Tibial artery (tissue), 4 donors: Measurements from ENCODE around the gene NCAM1.
"Not testable (repeated sequence)": the region's sequence is repeated elsewhere in the genome, so short reads cannot be mapped to it uniquely, and the experiment has no call there.

Experiments used
- DNase-seq, 2 donors: peaks; one replicate each; pipeline ENCODE4 v3.0.0-alpha.2; 2019
- H3K27ac ChIP-seq, 2 donors: fragments of 200-600 bp; sonication (generic) in 1 of 2; 1 replicate in 1 of 2; 2 replicates in 1 of 2; pipeline ENCODE4 v1.5.1; 2018 to 2019; ENCODE audit warnings: mild to moderate bottlenecking in 1 of 2
- H3K27me3 ChIP-seq, 2 donors: fragments of 200-600 bp; sonication (generic) in 1 of 2; one replicate each; pipeline versions ENCODE4 v1.5.1 to v1.6.0; 2016 to 2019
- H3K36me3 ChIP-seq, 3 donors: fragments of 200-600 bp; sonication (generic) in 2 of 3; one replicate each; pipeline ENCODE4 v1.5.1; 2016 to 2019; ENCODE audit warnings: mild to moderate bottlenecking in 2 of 3
- H3K4me1 ChIP-seq, 4 donors: fragments of 200-600 bp; sonication (generic) in 2 of 4; 1 replicate in 3 of 4; 2 replicates in 1 of 4; pipeline ENCODE4 v1.5.1; 2016 to 2019
- H3K4me3 ChIP-seq, 2 donors: fragments of 200-600 bp; sonication (generic) in 1 of 2; 1 replicate in 1 of 2; 2 replicates in 1 of 2; pipeline ENCODE4 v1.5.1; 2018 to 2019; ENCODE audit warnings: mild to moderate bottlenecking in 2 of 2
- H3K9me3 ChIP-seq, 3 donors: fragments of 200-600 bp; sonication (generic) in 1 of 3; one replicate each; pipeline ENCODE4 v1.5.1; 2016 to 2019
- intact Hi-C: fragments of 100-400 bp; cut with DNase I; formaldehyde crosslinking; loops from one replicate; pipeline ENCODE4 v1.15.0; 2023; ENCODE audit warnings: low total_unique reads
- TF ChIP-seq, protein P1 (sequence below), 2 experiments: fragments of 200-600 bp in 1 of 2; fragments of 450-650 bp in 1 of 2; IDR thresholded peaks; one replicate each; pipeline ENCODE4 v1.5.1; 2017 to 2019; ENCODE audit warnings: antibody characterized with exemption in 2 of 2, mild to moderate bottlenecking in 1 of 2, moderate library complexity in 1 of 2

NCAM1 gene

GRCh38 chr11:113045146-113045545 lies 83.9 kb downstream of the NCAM1 start:
- TF ChIP-seq, protein P1, sequence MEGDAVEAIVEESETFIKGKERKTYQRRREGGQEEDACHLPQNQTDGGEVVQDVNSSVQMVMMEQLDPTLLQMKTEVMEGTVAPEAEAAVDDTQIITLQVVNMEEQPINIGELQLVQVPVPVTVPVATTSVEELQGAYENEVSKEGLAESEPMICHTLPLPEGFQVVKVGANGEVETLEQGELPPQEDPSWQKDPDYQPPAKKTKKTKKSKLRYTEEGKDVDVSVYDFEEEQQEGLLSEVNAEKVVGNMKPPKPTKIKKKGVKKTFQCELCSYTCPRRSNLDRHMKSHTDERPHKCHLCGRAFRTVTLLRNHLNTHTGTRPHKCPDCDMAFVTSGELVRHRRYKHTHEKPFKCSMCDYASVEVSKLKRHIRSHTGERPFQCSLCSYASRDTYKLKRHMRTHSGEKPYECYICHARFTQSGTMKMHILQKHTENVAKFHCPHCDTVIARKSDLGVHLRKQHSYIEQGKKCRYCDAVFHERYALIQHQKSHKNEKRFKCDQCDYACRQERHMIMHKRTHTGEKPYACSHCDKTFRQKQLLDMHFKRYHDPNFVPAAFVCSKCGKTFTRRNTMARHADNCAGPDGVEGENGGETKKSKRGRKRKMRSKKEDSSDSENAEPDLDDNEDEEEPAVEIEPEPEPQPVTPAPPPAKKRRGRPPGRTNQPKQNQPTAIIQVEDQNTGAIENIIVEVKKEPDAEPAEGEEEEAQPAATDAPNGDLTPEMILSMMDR (IDR thresholded peaks at IDR 0.05), result no peak
- Histone ChIP-seq H3K27ac (no peak overlapping the region), H3K4me1 (no peaks in the 10 kb centered on the region)

GRCh38 chr11:113046866-113047265 lies 85.6 kb downstream of the NCAM1 start:
- intact Hi-C loops, result no loop called here
- DNase-seq, result no peak

More at GRCh38 chr11:113045146-113045545, 83.9 kb downstream of the NCAM1 start:
- intact Hi-C loops, result no loop called here
- H3K4me3 ChIP-seq, result no peak overlapping the region
- DNase-seq, result no peak
- no peaks in the 10 kb centered on the region for H3K27me3 ChIP-seq
- no peaks in the 10 kb centered on the region for H3K9me3 ChIP-seq
- H3K36me3 ChIP-seq, result no peaks in the 10 kb centered on the region

DNA sequence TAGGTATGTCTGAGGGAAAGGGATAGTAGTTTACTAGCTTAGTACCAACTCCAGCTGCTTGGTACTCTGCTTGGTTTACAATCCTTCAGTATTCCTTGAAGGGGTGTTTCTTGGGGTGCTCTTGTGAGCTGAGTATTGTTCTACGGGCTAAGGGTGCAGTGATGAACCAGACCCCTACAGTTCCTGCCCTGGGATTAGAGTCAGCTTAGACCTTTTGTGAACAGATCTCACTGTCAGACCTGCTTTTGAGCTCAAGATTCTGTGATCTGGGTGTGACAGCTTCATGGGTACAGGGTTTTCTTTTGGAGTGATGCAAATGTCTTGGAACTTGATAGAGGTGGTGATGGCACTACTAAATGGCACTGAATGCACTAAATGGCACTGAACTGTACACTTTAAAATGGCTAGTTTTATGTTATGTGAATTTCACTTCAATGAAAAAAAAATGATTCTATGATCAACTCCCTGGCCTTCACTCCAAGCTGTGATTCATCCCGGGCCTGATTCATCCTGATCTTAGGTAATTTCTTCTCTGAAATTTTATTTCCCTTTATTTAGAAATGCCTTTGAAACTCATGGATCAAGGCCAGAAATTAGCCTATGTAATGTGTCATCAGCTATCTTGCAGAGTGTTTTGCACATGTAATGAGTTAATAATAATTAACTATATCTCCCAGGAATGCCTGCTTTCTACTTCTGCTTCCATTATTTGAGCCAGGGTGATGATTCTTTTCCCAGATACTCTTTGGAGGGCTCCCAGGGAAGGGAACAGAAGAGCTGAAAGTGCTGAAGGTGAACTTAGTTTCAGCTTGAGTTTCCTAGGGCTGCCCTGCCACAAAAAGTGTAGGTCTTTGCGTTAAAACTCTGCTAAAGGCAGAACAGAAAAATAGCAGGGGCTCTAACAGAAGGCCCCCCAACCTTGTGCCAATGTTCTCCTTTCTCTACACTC lies 87.9 kb downstream of the NCAM1 start:
- H3K4me3 ChIP-seq, result no peak overlapping the region
- intact Hi-C loops, result no loop called here
- no peaks in the 10 kb centered on the region for H3K27me3 ChIP-seq
- TF ChIP-seq, protein P1 (IDR thresholded peaks at IDR 0.05), result no peak
- no peaks in the 10 kb centered on the region for H3K9me3 ChIP-seq
- no peak for DNase-seq
- H3K27ac ChIP-seq, result no peak overlapping the region
- no peaks in the 10 kb centered on the region for H3K36me3 ChIP-seq
- H3K4me1 ChIP-seq, result no peaks in the 10 kb centered on the region

More at GRCh38 chr11:113046866-113047265, 85.6 kb downstream of the NCAM1 start:
- H3K36me3 ChIP-seq, result no peaks in the 10 kb centered on the region
- H3K4me3 ChIP-seq, result no peak overlapping the region
- H3K9me3 ChIP-seq, result no peaks in the 10 kb centered on the region
- TF ChIP-seq, protein P1 (IDR thresholded peaks at IDR 0.05), result no peak
- H3K27ac ChIP-seq, result no peak overlapping the region
- H3K4me1 ChIP-seq, result no peaks in the 10 kb centered on the region
- no peaks in the 10 kb centered on the region for H3K27me3 ChIP-seq

DNA sequence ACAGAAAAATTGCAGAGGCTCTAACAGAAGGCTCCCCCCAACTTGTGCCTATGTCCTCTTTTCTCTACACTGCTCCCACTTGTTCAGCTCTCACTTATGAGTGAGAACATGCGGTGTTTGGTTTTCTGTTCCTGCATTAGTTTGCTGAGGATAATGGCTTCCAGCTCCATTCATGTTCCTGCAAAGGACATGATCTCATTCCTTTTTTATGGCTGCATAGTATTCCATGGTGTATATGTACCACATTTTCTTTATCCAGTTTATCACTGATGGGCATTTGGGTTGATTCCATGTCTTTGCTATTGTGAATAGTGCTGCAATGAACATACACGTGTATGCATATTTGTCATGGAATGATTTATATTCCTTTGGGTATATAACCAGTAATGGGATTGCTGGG lies 91.8 kb downstream of the NCAM1 start:
- H3K27me3 ChIP-seq, DNase-seq, H3K27ac ChIP-seq, intact Hi-C loops, H3K9me3 ChIP-seq, H3K36me3 ChIP-seq, H3K4me3 ChIP-seq, H3K4me1 ChIP-seq: not testable (repeated sequence)

DNA sequence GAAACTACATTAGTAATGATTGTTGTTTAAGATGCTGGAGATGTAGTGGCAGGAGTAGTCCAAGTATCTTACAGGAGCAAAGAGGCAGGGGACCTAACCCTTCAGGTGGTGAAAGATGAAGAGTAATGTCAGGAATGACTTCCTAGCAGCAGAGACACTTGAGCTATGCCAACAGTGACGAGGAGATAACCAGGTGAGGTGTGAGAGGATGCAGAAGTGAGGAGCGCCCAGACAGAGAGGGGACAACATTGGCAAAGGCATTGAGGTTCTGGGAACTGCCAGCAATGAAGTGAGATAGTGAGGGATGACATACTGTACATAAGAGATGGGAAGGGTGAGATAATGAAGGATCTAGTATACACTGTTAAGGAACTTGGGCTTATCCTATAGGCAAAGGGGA lies 95.8 kb downstream of the NCAM1 start:
- Histone ChIP-seq H3K9me3 (no peaks in the 10 kb centered on the region), H3K4me3 (no peak overlapping the region), H3K36me3 (no peaks in the 10 kb centered on the region), H3K27ac (no peak overlapping the region), H3K4me1 (no peaks in the 10 kb centered on the region), H3K27me3 (no peaks in the 10 kb centered on the region)
- TF ChIP-seq, protein P1 (IDR thresholded peaks at IDR 0.05), result no peak
- intact Hi-C loops, result no loop called here
- DNase-seq, result no peak

DNA sequence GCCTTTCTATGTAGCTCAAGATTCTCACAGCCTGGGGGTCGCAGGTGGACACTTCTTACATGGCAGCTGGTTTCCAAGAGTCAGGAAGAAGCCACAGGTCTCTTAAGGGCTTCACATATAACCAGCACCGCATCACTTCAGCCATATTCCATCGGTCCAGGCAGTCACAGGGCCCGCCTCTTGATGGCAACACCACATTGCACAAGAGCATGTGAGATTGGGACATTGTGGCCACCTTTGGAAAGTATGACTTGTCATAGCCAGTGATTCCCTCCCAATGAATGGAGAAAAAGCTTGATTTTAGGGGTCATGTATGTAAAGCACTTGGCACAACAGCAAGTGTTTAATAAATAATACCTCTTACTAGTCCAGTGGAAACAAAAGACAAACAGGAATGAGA lies 98.3 kb downstream of the NCAM1 start:
- H3K36me3 ChIP-seq, result no peaks in the 10 kb centered on the region
- TF ChIP-seq, protein P1 (IDR thresholded peaks at IDR 0.05), result no peak
- H3K9me3 ChIP-seq, result no peaks in the 10 kb centered on the region
- no peaks in the 10 kb centered on the region for H3K27me3 ChIP-seq
- no peak for DNase-seq
- H3K4me1 ChIP-seq, result no peaks in the 10 kb centered on the region
- H3K27ac ChIP-seq, result no peak overlapping the region
- no peak overlapping the region for H3K4me3 ChIP-seq
- intact Hi-C loops, result no loop called here
